Measurements from ENCODE around the gene GRP.
A peak's percentile ranks its signal among the peaks of the same experiment; 100 is the strongest.

Gene GRP

DNA sequence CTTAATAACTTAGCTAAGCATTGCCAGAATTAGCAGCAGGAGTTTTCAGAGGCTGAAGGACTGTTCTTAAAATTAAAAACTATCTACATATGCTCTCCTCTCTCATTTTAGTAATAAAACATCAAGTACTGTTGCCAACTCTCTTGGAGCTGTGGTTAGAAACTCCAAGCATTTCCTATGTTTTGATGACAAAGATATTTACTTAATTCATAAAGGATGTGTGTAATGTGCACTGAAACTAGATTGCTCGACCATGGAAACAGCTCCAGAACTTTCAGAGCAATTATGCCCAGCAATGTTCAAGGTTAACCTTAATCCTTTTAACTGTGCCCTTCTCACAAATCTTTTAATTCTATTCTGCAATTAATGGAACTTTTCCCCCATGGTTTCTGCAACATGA lies 8.4 kb downstream of the GRP start:
- H3K4me3 ChIP-seq (ENCODE audit: low read length): no peak overlapping the region
- TF ChIP-seq, protein P1, sequence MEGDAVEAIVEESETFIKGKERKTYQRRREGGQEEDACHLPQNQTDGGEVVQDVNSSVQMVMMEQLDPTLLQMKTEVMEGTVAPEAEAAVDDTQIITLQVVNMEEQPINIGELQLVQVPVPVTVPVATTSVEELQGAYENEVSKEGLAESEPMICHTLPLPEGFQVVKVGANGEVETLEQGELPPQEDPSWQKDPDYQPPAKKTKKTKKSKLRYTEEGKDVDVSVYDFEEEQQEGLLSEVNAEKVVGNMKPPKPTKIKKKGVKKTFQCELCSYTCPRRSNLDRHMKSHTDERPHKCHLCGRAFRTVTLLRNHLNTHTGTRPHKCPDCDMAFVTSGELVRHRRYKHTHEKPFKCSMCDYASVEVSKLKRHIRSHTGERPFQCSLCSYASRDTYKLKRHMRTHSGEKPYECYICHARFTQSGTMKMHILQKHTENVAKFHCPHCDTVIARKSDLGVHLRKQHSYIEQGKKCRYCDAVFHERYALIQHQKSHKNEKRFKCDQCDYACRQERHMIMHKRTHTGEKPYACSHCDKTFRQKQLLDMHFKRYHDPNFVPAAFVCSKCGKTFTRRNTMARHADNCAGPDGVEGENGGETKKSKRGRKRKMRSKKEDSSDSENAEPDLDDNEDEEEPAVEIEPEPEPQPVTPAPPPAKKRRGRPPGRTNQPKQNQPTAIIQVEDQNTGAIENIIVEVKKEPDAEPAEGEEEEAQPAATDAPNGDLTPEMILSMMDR (conservative IDR thresholded peaks at IDR 0.05; ENCODE audit: low read depth, low read length): no peak
- peak; percentile 57 for DNase-seq (ENCODE audit: low read depth)

GRCh38 chr18:59229191-59229590 lies 9.2 kb downstream of the GRP start:
- no peak overlapping the region for H3K4me3 ChIP-seq (ENCODE audit: low read length)
- DNase-seq (ENCODE audit: low read depth): no peak
- TF ChIP-seq, protein P1 (conservative IDR thresholded peaks at IDR 0.05; ENCODE audit: low read depth, low read length): no peak

DNA sequence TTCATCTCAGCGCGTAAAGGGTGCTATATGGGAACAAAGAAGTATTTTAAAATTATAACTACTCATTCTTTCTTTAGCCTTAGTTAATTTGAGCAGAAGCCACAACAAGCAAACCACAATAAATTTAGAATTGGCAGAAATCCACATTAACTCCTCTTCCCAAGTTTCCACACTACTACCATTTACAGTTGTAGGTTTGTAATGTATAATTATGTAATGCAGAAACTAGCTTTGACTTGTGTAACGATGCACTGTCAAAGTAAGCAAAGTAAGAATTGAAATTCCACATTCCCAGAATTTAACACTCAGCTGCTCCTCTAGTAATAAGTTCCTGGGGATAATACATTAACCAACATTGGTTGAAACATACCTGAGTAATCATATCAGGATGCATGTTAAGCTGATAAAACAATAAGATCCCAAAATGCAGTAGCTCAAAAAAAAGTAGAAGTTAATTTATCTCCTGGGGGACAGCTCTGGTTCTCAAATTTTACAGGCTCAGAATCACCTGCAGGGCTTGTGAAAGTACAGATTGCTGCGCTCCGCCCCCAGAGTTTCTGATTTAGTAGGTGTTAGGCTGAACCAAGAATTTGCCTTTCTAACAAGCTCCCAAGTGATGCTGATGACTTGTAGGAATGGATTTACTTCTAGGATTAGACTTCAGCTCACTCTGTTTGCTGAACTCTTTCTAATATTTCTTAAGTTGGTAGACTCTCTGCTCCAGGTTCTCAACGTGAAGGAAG lies 9.9 kb downstream of the GRP start:
- TF ChIP-seq, protein P1 (conservative IDR thresholded peaks at IDR 0.05; ENCODE audit: low read depth, low read length): no peak
- no peak for DNase-seq (ENCODE audit: low read depth)
- no peak overlapping the region for H3K4me3 ChIP-seq (ENCODE audit: low read length)

- TF ChIP-seq, protein P1 (conservative IDR thresholded peaks at IDR 0.05; ENCODE audit: low read depth, low read length): no peak
- no peak overlapping the region for H3K4me3 ChIP-seq (ENCODE audit: low read length)
- no peak for DNase-seq (ENCODE audit: low read depth)
Measured at GRCh38 chr18:59231114-59231513, 11.2 kb downstream of the GRP start.

GRCh38 chr18:59231877-59232276 lies 11.9 kb downstream of the GRP start:
- no peak for DNase-seq (ENCODE audit: low read depth)
- no peak overlapping the region for H3K4me3 ChIP-seq (ENCODE audit: low read length)
- TF ChIP-seq, protein P1 (conservative IDR thresholded peaks at IDR 0.05; ENCODE audit: low read depth, low read length): no peak

DNA sequence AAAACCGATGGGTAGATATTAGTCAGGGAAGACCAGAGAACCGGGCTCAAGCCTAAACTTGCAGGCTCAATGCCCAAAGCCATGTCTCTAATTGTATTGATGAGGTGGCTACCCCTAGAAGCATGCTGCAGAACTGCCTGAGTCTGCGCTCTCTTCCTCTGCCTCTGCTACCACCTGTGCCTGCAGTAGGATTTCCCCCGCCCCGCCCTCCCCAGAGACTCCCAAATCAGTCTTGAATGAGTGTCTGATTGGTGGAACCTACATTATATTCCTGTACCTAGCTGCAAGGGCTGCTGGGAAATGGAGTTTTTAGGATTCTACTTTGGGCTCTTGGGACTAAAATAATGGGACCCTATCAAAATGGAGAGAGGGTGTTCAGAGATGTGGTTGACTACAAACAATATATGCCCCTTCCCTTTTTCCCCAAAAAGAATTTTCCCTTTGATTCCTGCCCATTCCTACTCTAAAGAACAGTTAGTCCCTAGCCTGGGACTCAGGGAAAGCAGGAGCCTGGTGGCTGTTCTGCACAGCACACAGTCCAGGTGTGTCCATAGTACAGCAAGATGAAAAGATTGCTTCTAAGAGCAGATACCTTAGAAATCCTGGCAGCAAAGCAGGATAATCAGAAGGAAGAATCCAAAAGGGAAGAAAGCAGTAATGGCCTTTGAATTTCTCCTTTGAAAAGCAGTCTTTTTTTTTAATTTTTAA lies 12.5 kb downstream of the GRP start:
- no peak for DNase-seq (ENCODE audit: low read depth)
- TF ChIP-seq, protein P1 (conservative IDR thresholded peaks at IDR 0.05; ENCODE audit: low read depth, low read length): no peak
- no peak overlapping the region for H3K4me3 ChIP-seq (ENCODE audit: low read length)

GRCh38 chr18:59233017-59233410 lies 13.1 kb downstream of the GRP start:
- TF ChIP-seq, protein P1 (conservative IDR thresholded peaks at IDR 0.05; ENCODE audit: low read depth, low read length): no peak
- no peak overlapping the region for H3K4me3 ChIP-seq (ENCODE audit: low read length)

More at GRCh38 chr18:59233017-59233410, 13.1 kb downstream of the GRP start:
- DNase-seq (ENCODE audit: low read depth): no peak

Data from retinal pigment epithelial cell (primary cell).